Uterus (tissue), 4 donors: ENCODE data around the gene CLIC1. TPM values are rescaled to one million over a fixed set of nuclear protein-coding genes. Genes with fewer than 3 reads are reported as not detected.

ENCODE experiments used
- DNase-seq, 2 donors: peaks; one replicate each; pipeline ENCODE4 v3.0.0-alpha.2; 2019 to 2020
- H3K27ac ChIP-seq, 2 donors: fragments of 200-600 bp; sonication (generic); 1 replicate in 1 of 2; 2 replicates in 1 of 2; pipeline ENCODE4 v1.5.1; 2016 to 2018
- H3K27me3 ChIP-seq, 2 donors: fragments of 200-600 bp; sonication (generic); one replicate each; pipeline ENCODE4 v1.5.1; 2018 to 2019; ENCODE audit warnings: control low read depth in 1 of 2
- H3K36me3 ChIP-seq, 2 donors: fragments of 200-600 bp; sonication (generic); one replicate each; pipeline ENCODE4 v1.5.1; 2019; ENCODE audit warnings: control low read depth in 1 of 2
- H3K4me1 ChIP-seq, 2 donors: fragments of 200-600 bp; sonication (generic); one replicate each; pipeline ENCODE4 v1.5.1; 2018 to 2019; ENCODE audit warnings: control low read depth in 1 of 2
- H3K4me3 ChIP-seq, 2 donors: fragments of 200-600 bp; sonication (generic); 1 replicate in 1 of 2; 2 replicates in 1 of 2; pipeline ENCODE4 v1.5.1; 2018 to 2019; ENCODE audit warnings: mild to moderate bottlenecking in 1 of 2
- H3K9me3 ChIP-seq, 2 donors: fragments of 200-600 bp; sonication (generic); one replicate each; pipeline ENCODE4 v1.5.1; 2019; ENCODE audit warnings: control low read depth in 1 of 2
- POLR2A ChIP-seq, 2 donors: fragments of 450-650 bp; IDR thresholded peaks; one replicate each; pipeline ENCODE4 v1.6.1; 2016; ENCODE audit warnings: antibody characterized with exemption in 2 of 2, mild to moderate bottlenecking in 1 of 2, moderate library complexity in 1 of 2
- intact Hi-C: fragments of 100-400 bp; cut with DNase I; formaldehyde crosslinking; loops from one replicate; pipeline ENCODE4 v1.15.1; 2023; ENCODE audit warnings: low total_unique reads
- total RNA-seq, 4 donors: library from RNA; depleted of rRNA in 3 of 4; stranded (reverse); fragments of >200 nt in 3 of 4; gene quantifications; one replicate each; pipeline versions ENCODE4 v1.1.0 to v1.2.4, GENCODE V29; 2014 to 2023
- TF ChIP-seq, protein P1 (sequence below), 4 experiments: fragments of 200-600 bp in 2 of 4; fragments of 450-650 bp in 2 of 4; sonication (generic) in 2 of 4; IDR thresholded peaks; one replicate each; pipeline ENCODE4 v1.5.1; 2016 to 2019; ENCODE audit warnings: antibody characterized with exemption in 4 of 4, mild to moderate bottlenecking in 2 of 4, moderate library complexity in 1 of 4
- donor health status: DM: yes; HTN: yes; CAD: no.

The CLIC1 gene
- total RNA-seq: 100 to 1,000 TPM; 173 to 328 (median 216) TPM

DNA sequence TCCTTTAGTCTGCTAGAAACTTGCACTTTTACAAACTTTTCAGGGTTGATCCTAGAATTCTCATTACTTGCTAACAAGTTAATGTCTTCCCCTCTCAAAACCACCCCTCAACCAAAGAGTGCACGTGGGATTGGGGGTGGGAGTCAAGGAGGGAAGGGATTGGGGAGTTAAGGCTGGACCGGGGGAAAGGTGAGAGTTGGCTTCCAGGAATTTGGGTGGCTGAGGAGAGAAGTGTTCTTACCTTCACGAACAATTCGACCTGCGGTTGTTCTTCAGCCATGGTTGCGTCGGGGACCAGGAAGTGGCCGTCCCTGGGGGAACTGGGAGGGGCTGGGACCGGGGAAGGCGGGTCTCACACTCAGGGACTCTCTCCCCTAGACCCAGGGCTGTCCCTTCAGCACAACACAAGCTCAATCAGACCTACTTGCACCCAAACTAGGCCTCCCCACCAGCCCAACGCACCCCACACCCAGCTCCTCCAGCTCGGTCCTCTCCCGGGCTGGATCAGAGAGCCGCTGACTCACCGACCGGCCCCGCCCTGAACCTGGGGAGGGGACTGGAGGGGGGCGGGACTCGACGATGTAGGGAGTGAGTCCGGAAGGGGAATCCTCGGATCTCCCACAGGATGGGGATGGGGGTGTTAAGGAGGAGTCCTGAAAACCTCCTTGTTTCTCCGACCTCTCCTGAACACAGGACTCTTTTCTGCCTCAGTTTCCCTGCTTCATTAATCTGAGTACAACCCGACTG is at the start of gene CLIC1:
CLIC1 (minus strand) TSS at position 510 of the 747 bp plus-strand sequence; CDS start at position 280, 230 bp downstream.
- Histone ChIP-seq H3K36me3 (no peaks in the 10 kb centered on the region), H3K27ac (peak within 1 kb of the TSS; percentile 86 to 95), H3K27me3 (no peaks in the 10 kb centered on the region), H3K9me3 (no peaks in the 10 kb centered on the region), H3K4me1 (peaks cover 0 to 29% of the 10 kb centered on the region in 2 donors), H3K4me3 (peak within 1 kb of the TSS; percentile 61 to 63)
- TF ChIP-seq, protein P1, sequence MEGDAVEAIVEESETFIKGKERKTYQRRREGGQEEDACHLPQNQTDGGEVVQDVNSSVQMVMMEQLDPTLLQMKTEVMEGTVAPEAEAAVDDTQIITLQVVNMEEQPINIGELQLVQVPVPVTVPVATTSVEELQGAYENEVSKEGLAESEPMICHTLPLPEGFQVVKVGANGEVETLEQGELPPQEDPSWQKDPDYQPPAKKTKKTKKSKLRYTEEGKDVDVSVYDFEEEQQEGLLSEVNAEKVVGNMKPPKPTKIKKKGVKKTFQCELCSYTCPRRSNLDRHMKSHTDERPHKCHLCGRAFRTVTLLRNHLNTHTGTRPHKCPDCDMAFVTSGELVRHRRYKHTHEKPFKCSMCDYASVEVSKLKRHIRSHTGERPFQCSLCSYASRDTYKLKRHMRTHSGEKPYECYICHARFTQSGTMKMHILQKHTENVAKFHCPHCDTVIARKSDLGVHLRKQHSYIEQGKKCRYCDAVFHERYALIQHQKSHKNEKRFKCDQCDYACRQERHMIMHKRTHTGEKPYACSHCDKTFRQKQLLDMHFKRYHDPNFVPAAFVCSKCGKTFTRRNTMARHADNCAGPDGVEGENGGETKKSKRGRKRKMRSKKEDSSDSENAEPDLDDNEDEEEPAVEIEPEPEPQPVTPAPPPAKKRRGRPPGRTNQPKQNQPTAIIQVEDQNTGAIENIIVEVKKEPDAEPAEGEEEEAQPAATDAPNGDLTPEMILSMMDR (IDR thresholded peaks at IDR 0.05): peak in 1 of 4 experiments; percentile 11
- peak; percentile 94 to 96 for TF ChIP-seq POLR2A (IDR thresholded peaks at IDR 0.05)
- intact Hi-C loops: loop anchor here (10.0 kb wide), 1 partner anchor 59 kb away; the partner anchor contains the start of gene VARS1
- peak; percentile 90 to 93 for DNase-seq

DNA sequence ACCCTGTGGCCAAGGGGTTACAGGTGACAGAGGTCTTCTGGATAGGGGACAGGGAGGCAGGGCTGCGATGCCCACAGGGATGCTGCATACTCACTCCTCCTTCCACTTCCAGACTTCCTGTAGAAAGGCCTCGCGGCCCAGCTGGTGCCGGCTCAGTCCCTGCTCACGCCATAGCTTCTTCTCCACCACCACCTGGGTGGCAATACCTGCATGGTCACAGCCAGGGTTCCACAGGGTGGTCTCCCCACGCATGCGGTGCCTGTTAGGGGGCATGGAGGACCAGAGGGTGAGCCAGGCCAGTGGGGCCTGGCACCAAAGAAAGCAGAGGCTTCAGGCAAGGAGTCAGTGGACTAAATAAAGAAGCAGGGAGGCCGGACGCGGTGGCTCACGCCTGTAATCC is 49.1 kb upstream of the CLIC1 start:
- Histone ChIP-seq H3K36me3 (no peaks in the 10 kb centered on the region), H3K27ac (no peak overlapping the region), H3K27me3 (no peaks in the 10 kb centered on the region), H3K4me1 (no peaks in the 10 kb centered on the region), H3K9me3 (no peaks in the 10 kb centered on the region), H3K4me3 (no peak overlapping the region)
- TF ChIP-seq, protein P1 (IDR thresholded peaks at IDR 0.05): no peak
- TF ChIP-seq POLR2A (IDR thresholded peaks at IDR 0.05): no peak
- DNase-seq: no peak
- intact Hi-C loops: no loop called here

DNA sequence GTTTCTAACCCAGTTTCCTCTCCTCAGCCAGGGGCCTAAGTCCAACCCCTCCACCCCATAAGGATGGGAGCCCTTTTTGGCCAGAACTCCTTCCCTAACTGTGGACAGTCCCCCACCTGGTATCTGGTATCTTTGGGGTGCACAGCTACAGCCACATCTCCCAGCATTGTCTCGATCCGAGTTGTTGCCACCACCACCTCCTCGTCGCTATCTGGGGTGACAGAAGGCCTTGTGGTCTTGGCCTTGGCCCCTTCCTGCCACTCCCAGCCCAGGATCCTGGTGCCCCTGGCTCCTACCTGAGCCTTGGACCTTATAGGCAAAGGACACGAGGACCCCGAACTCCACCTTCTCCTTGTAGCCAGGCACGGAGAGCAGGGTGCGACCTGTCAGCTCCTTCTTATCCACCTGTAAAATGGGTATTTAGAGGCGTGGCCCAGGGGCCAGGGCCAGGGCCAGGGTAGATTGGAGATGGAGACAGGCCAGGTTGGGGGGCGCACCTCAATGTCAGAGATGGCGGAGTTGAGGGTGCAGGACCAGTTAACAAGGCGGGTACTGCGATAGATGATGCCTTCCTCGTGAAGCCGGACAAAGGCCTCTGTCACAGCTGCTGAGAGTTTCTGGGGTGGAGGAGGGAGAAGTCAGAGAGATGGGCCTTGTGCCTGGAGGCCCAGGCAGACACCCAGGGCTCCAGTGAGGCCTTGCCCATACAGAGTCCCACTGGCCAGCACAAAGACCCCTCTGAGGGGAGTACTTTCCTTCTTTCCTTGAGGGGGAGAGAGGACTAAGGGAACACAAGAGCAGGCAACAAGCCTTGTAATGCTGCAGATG is 48.0 kb upstream of the CLIC1 start:
- TF ChIP-seq, protein P1 (IDR thresholded peaks at IDR 0.05): no peak
- no peak for TF ChIP-seq POLR2A (IDR thresholded peaks at IDR 0.05)
- no peak overlapping the region for H3K4me3 ChIP-seq
- H3K36me3 ChIP-seq: no peaks in the 10 kb centered on the region
- H3K27me3 ChIP-seq: no peaks in the 10 kb centered on the region
- H3K9me3 ChIP-seq: no peaks in the 10 kb centered on the region
- no peaks in the 10 kb centered on the region for H3K4me1 ChIP-seq
- intact Hi-C loops: no loop called here
- no peak overlapping the region for H3K27ac ChIP-seq
- DNase-seq: no peak

DNA sequence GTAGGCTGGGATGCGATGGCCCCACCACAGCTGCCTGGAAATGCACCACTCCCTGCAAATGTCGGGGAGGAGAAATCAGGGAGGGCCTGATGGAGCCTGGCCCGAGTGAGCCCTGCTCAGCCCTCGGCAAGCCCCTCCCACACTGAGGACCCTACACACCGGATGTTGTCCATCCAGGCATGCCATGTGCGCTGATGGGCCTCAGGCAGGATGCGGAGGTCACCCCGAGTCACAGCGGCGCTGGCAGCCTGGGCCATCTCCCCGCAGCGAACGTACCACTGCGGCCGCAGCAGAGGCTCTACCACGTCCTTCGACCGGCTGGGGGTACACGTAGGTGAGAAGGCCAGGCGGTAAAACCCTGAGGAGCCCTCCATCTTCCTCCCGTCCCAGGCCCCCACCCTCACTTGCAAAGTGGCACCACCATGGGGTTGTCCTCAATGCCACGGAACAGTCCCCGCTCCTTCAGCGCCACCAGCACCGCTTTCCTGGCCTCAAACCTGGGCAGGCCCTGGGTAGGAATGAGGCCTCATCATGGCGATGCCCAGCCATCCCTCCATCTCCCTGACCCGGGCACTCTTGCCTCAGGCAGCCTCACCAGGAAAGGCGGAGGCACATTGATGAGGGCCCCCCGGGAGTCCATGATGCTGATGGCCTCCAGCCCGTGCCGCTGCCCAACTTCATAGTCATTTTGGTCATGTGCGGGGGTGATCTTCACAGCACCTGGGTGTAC is 46.0 kb upstream of the CLIC1 start:
- DNase-seq: no peak
- no peaks in the 10 kb centered on the region for H3K27me3 ChIP-seq
- no peak overlapping the region for H3K4me3 ChIP-seq
- no peaks in the 10 kb centered on the region for H3K4me1 ChIP-seq
- TF ChIP-seq, protein P1 (IDR thresholded peaks at IDR 0.05): no peak
- TF ChIP-seq POLR2A (IDR thresholded peaks at IDR 0.05): no peak
- no peak overlapping the region for H3K27ac ChIP-seq
- no peaks in the 10 kb centered on the region for H3K36me3 ChIP-seq
- intact Hi-C loops: no loop called here
- H3K9me3 ChIP-seq: no peaks in the 10 kb centered on the region
